Progenitor cell of endocrine pancreas (in vitro differentiated cells): ENCODE results near the gene GRIK1. TPM values are rescaled to one million over a fixed set of nuclear protein-coding genes. Genes with fewer than 3 reads are reported as not detected.

Source experiments
- DNase-seq: peaks from one replicate; pipeline ENCODE4 v3.0.0; 2021; ENCODE audit warnings: low spot score; ENCODE audit not compliant: unreplicated experiment
- H3K27ac Mint-ChIP-seq: 2 replicates; pipeline ENCODE4 v1.8.0; 2021; ENCODE audit warnings: mild to moderate bottlenecking, moderate library complexity, mixed read lengths
- H3K27me3 Mint-ChIP-seq: 2 replicates; pipeline ENCODE4 v1.8.0; 2021; ENCODE audit warnings: mixed read lengths
- H3K36me3 Mint-ChIP-seq: 2 replicates; pipeline ENCODE4 v1.8.0; 2022; ENCODE audit warnings: mixed read lengths; ENCODE audit not compliant: insufficient read depth
- H3K4me1 Mint-ChIP-seq: 2 replicates; pipeline ENCODE4 v1.8.0; 2021; ENCODE audit warnings: low read depth, mixed read lengths
- H3K4me3 Mint-ChIP-seq: 2 replicates; pipeline ENCODE4 v1.8.0; 2021; ENCODE audit warnings: low read depth, mild to moderate bottlenecking, moderate library complexity, mixed read lengths
- H3K9me3 Mint-ChIP-seq: 2 replicates; pipeline ENCODE4 v1.8.0; 2021; ENCODE audit warnings: low read depth, mixed read lengths
- total RNA-seq: library from RNA; stranded (reverse); gene quantifications from 2 replicates; pipeline ENCODE4 v1.2.1, GENCODE V29; 2021
- TF ChIP-seq, protein P1 (sequence below): fragments of 200-600 bp; sonication (generic); IDR thresholded peaks from one replicate; pipeline ENCODE4 v1.5.0; 2021; ENCODE audit warnings: antibody characterized with exemption, mild to moderate bottlenecking; ENCODE audit not compliant: unreplicated experiment

The GRIK1 gene
- total RNA-seq, 1 donor from 2014 or later: 0.26 TPM

DNA sequence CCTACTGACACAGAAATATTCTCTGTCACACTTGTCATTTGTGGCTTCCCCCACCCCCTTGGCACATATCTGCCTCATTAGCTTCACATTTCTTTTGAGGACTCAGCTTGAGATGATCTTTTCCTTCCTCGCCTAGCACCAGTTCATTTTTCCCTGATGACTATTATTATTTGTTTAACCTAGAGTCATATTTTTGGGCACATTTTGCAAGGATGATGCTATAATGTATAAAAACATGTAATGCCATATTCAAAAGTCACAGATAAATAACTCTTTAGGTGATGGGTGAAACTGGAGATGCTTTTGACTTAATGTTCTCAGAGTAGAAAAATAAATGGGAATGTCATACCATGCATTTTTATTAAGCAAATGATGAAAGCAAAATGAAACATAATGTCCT lies 438.3 kb downstream of the GRIK1 start:
- Mint-ChIP-seq H3K27ac (no peak overlapping the region), H3K27me3 (no peaks in the 10 kb centered on the region), H3K9me3 (peaks cover 6% of the 10 kb centered on the region), H3K4me3 (no peak overlapping the region), H3K36me3 (peaks cover 5% of the 10 kb centered on the region), H3K4me1 (no peaks in the 10 kb centered on the region)
- TF ChIP-seq, protein P1, sequence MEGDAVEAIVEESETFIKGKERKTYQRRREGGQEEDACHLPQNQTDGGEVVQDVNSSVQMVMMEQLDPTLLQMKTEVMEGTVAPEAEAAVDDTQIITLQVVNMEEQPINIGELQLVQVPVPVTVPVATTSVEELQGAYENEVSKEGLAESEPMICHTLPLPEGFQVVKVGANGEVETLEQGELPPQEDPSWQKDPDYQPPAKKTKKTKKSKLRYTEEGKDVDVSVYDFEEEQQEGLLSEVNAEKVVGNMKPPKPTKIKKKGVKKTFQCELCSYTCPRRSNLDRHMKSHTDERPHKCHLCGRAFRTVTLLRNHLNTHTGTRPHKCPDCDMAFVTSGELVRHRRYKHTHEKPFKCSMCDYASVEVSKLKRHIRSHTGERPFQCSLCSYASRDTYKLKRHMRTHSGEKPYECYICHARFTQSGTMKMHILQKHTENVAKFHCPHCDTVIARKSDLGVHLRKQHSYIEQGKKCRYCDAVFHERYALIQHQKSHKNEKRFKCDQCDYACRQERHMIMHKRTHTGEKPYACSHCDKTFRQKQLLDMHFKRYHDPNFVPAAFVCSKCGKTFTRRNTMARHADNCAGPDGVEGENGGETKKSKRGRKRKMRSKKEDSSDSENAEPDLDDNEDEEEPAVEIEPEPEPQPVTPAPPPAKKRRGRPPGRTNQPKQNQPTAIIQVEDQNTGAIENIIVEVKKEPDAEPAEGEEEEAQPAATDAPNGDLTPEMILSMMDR: no peak
- no peak for DNase-seq

DNA sequence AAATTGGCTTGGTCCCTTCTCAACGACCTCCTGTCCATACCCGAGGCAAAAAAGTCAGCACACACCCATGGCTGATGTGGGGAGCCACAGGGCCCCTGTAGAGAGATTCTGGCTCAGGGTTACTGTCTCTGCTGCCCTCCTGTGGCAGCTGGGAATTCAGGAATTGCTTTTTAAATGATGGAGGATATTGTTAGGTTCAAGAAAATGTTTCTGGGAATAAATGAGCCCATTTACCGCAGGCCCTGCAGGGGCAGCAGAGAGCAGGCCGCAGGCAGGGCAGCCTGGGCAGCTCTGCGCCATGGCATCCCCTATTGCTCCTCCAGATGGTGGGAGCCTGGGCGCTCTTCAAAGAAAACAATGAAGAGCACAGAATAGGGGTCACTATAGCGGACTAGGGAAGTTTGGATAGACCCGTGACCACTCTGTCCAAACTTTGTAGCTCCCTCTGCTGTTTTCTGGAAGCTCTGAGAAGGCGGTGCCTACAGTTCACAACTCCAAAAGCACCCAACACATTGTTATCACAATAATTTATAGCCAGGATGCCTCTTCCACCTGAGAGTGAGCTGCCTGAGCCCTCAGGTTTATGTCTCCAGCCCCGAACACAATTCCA lies 440.0 kb downstream of the GRIK1 start:
- TF ChIP-seq, protein P1: peak; percentile 50
- Mint-ChIP-seq H3K27ac (no peak overlapping the region), H3K4me1 (no peaks in the 10 kb centered on the region), H3K36me3 (peaks cover 5% of the 10 kb centered on the region), H3K27me3 (no peaks in the 10 kb centered on the region), H3K9me3 (peaks cover 6% of the 10 kb centered on the region), H3K4me3 (no peak overlapping the region)
- no peak for DNase-seq

DNA sequence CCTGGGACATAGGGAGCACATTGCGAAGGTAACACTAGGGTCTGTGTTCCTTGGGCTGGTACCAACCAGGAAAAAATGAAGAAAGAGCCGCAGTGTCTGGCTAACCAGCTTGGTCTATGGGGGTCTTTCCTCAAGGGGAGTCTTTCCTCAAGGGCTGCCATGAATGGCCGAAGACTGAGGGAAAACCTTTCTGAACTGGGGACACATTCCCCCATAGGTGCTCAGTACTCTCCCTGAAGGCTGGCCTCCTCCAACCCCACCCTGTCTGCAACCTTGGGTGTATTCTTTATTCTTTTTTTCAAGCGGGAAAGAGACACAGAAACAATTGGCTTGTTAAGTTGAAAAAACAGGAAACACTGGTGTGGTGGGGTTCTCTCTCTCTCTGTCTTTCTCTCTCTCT lies 440.6 kb downstream of the GRIK1 start:
- Mint-ChIP-seq H3K27ac (no peak overlapping the region), H3K4me3 (no peak overlapping the region), H3K9me3 (peaks cover 6% of the 10 kb centered on the region), H3K4me1 (no peaks in the 10 kb centered on the region), H3K36me3 (peaks cover 5% of the 10 kb centered on the region), H3K27me3 (no peaks in the 10 kb centered on the region)
- TF ChIP-seq, protein P1: no peak
- DNase-seq: no peak

DNA sequence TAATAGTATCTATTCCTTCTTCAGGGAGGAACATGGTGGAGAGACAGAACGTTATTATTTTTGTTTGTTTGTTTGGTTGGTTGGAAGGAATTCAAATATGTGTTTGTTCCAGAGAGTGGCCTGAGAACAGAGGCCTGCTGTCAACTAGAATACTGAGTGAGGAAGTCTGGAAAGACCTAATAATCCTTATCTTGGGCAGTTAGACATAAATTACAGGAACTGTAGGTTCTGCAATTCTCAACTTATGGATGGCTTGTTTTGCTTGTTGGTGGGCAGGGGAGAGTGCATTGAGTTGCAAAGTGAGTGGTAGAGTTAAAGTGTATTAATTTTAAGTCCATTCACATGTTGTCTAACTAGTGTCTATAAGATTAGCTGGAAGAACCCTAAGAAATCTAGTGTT lies 443.5 kb downstream of the GRIK1 start:
- DNase-seq: no peak
- Mint-ChIP-seq H3K9me3 (peaks cover 10% of the 10 kb centered on the region), H3K27me3 (no peaks in the 10 kb centered on the region), H3K4me1 (no peaks in the 10 kb centered on the region), H3K27ac (no peak overlapping the region), H3K4me3 (no peak overlapping the region), H3K36me3 (peaks cover 5% of the 10 kb centered on the region)
- TF ChIP-seq, protein P1: no peak

DNA sequence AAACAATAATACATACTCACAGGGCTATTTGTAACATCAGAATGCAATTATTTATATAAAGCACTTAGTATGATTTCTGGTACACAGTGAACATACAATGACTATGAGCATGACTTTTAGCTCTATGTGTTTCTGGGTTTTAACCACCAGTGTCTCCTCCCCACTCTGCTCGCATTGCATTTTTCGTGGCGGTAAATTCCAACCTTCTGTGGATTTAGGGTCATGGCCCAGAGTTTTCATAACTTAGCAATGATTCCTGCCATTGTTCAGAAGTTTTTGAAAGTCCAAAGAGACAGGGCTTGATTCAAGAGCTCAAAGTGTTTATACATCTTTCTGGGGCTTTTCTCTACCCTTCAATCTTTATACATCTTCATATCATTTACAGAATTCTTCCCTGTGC lies 449.8 kb downstream of the GRIK1 start:
- no peak for DNase-seq
- H3K27ac Mint-ChIP-seq: no peak overlapping the region
- peaks cover 1% of the 10 kb centered on the region for H3K36me3 Mint-ChIP-seq
- H3K4me3 Mint-ChIP-seq: no peak overlapping the region
- TF ChIP-seq, protein P1: no peak
- H3K4me1 Mint-ChIP-seq: peaks cover 13% of the 10 kb centered on the region
- peaks cover 9% of the 10 kb centered on the region for H3K9me3 Mint-ChIP-seq
- no peaks in the 10 kb centered on the region for H3K27me3 Mint-ChIP-seq
